HG03354 (cell line): ENCODE results near the gene LILRB3.
"Not testable (repeated sequence)": the region's sequence is repeated elsewhere in the genome, so short reads cannot be mapped to it uniquely, and the experiment has no call there.

Experiments
- ATAC-seq: cut with Tn5 transposase; IDR thresholded peaks from one replicate; pipeline ENCODE4 v1.9.1; 2021; ENCODE audit warnings: mild to moderate bottlenecking; ENCODE audit not compliant: unreplicated experiment, poor library complexity, severe bottlenecking

The LILRB3 gene

GRCh38 chr19:54172471-54173358, 50.1 kb downstream of the LILRB3 start, which contains the start of gene TMC4:
Gene TMC4, minus strand, starts transcription at chr19:54173160. Its CDS starts 43 bp downstream, at chr19:54173117.
- no peak for ATAC-seq

GRCh38 chr19:54171736-54172431, 50.9 kb downstream of the LILRB3 start:
- ATAC-seq: not testable (repeated sequence)

GRCh38 chr19:54169149-54169740, 53.6 kb downstream of the LILRB3 start:
- ATAC-seq: no peak

GRCh38 chr19:54168174-54168917, 54.5 kb downstream of the LILRB3 start:
- ATAC-seq: peak; percentile 59
